Stimulated activated CD8-positive, alpha-beta memory T cell treated with anti-CD3 and anti-CD28 coated beads, Interleukin-2, amount 100 ng/mL, for 48 hours (primary cell): ENCODE measurements around the gene CHAD.
"Not testable (repeated sequence)": the region's sequence is repeated elsewhere in the genome, so short reads cannot be mapped to it uniquely, and the experiment has no call there.

Experiments used
- DNase-seq, 2 donors: peaks; one replicate each; pipeline ENCODE4 v3.0.0-alpha.2; 2020; ENCODE audit warnings: low read depth in 2 of 2

CHAD gene

DNA sequence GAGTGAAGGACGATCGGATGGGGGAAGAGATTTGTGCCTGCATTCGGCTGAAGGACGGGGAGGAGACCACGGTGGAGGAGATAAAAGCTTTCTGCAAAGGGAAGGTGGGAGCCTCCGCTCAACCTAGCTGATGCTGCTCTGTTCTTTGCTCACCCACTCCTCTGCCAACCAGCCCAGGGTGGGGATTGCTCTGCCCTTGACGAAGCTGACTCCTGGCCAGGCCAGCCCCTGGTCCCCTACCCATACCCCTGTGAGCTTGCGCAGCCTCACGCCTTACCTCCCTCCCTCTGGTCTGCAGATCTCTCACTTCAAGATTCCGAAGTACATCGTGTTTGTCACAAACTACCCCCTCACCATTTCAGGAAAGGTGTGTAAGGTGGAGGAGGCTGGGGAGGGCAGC is 5.2 kb upstream of the CHAD start:
- no peak for DNase-seq

DNA sequence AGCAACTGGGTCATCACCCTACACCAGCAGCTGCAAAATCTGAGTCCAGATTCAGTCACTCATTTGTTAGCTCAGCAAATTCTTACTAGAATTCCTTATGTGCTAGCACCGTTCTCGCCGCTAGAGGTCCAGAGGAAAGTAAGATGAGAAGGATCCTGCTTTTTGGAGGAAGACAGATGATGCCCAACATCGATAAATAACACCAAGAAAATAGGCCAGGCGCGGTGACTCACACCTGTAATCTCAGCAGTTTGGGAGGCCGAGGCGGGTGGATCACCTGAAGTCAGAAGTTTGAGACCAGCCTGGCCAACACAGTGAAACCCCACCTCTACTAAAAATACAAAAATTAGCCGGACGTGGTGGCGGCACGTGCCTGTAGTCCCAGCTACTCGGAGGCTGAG is 4.1 kb upstream of the CHAD start:
- DNase-seq = not testable (repeated sequence)

DNA sequence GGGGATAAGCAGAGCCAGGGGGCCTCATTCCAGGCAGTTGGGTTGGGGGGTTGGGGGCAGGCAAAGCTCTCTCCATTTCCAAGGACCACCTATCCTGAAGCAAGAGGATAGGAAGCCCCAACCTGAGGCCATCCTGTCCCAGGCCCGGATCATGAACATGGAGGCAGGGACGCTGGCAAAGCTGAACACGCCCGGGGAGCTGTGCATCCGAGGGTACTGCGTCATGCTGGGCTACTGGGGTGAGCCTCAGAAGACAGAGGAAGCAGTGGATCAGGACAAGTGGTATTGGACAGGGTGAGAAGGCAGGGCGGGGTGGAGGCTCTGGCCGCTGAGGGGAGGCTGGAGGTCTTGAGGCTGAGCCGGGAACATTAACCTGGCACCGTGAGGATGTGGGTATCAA is 3.6 kb upstream of the CHAD start:
- DNase-seq = no peak

DNA sequence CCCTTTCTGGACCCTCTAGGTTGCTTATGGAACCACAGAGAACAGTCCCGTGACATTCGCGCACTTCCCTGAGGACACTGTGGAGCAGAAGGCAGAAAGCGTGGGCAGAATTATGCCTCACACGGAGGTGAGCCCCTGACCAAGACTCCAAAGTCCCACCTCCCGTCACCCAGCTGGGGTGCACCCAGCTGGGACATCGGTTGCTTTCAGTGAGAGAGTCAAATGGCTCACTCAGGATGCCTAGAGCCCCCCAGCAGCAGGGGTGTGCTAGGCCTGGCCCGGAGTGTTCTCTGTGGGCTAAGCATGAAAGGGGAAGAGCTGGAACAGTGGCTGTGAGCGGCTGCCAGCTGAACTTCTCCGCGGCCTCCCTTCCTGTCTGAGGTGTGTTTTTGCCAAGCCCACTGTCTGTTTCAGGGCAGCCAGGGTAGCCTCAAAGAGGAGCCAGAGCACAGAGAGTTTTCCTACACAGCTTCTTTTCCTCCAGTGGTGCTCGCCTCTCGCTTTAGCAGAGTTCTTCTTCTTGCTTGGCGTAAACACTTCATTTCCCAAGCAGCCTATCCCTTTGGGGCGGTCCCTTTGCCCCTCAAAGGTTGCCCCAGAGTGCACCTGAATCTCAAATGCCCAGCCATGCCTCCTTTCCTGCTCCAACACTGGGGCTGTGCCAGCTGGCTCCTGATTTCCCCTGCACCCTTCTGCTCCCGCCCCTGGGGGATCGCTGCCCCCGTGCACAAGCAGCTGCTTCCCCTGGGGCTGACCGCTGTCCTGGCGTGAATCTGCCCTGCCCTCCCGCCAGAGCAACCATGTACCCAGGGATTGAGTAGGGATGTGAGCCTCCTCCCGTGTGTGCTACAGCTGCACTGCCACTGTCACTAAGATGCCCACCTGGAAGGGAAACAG is 2.6 kb upstream of the CHAD start:
- DNase-seq = no peak

DNA sequence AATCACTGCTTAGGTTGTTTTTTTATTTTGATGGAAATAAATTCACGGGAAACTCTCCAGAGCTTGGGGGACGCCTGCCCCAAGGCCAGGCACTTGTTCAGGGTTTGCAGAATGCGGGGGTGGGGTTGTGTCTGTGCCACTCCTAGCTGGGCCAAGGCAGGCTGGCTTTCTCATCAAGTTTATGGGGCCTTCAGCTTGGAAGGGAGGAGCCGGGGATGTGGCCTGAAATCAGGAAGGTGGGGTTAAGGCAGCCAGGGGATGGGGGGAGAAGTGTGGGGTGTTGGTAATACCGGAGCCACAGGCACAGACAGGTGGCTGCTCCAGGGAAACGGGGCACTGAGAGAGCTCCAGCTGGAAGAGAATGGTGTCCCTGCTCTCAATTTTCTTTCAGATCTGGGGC is 1.7 kb upstream of the CHAD start:
- DNase-seq = no peak

DNA sequence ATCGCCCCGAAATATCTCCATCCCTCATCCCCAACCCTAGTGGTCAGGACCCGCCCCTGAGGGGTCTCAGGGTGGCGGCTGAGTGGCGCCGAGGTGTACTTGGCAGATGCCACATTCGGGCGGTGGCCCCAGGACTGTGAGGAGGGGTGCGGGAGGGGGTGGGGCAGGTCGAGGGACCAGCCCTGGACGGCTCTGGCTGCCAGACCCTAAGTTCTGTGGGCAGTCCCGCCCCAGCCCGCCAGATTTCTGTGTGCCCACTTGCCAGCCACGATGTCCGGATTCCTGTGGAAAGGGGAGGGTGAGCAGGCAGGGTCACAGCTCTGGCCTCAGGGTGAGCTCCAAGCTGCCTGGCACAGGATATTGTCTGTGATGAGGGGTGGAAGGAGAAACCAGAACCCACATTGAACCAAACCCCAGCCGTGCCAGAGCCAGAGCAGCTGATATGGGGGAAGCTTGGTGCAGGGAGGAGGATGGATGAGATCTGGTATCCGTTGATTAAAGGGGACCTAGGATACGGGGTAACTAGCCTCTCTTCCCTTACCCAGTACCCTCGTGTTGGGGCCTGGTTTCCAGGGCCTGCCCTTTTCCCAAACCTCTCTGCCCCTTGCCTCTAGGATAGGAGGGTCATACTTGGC is 1.1 kb upstream of the CHAD start:
- DNase-seq = no peak

DNA sequence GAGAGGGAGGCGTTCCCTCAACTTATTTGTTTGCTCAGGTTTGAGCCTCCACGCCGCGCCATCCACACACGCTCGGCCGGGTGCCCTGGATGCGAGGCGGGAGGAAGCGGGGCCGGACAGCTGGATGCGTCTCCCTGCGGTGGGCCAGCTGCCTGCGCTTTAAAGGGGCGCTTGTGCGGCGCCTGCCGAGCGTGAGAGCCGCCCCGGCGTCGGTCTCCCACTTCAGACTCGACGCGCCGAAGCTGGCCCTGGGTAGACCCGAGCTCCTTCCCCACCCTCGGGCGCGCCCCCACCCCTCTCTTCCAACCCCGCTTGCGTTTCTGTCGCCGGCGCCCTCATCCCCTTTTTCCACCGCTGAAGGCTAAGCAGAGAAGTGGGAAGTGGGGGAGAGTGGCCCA is 527 bp upstream of the CHAD start:
- DNase-seq = no peak

DNA sequence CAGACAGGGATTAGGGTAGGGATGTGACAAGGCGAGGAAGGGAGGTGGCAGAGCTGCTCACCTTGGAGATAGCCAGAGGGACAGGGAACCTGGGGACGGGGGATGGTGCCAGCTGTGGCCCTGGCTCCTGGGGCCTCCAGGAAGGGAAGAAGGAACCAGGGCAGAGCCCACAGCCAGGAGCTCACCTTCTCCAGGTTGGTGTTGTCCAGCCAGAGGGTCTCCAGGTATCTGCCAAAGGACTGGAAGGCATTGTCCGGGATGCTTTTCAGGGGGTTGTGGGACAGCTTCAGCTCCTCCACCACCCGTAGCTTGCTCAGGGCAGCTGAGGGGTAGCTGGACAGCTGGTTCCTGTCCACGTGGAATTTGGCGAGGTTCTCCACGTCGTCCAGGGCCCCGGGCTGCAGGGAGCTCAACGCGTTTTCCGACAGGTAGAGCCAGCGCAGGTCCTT is 801 bp downstream of the CHAD start:
- no peak for DNase-seq

DNA sequence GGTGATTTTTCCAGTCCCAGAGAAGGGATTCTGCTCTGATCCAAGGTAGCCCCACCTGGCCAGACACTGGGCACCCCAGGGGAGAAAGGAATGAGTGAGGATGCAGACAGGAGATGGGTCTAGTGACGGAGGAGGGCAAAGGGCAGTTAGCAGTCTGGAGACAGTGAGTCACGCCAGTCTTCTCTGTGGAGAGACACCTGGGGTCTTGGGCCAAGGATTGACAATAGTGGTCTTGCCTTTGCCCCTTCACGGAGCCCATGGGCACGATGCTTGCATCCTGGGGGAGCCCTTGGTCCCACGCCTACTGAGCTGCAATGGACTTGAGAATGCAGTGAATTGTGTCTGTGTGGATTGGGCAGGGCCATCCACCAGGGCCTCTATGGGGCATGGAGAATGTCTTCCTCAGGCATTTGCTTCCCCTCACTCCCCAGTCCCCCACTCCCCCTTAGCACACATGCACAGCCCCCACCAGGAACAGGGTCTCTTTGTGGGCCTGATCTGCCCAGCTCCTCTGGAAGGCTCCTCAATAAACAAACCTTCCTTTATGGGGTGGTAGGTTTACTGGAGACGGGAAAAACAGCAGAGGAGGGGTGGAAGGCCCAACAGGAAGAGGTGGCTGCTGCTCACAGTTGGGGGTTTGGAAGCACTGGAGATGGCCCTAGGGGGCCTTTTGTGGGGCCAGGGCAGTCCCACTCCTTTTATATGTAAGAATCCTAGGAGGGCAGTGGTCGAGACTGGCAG is 1.4 kb downstream of the CHAD start:
- DNase-seq = no peak

DNA sequence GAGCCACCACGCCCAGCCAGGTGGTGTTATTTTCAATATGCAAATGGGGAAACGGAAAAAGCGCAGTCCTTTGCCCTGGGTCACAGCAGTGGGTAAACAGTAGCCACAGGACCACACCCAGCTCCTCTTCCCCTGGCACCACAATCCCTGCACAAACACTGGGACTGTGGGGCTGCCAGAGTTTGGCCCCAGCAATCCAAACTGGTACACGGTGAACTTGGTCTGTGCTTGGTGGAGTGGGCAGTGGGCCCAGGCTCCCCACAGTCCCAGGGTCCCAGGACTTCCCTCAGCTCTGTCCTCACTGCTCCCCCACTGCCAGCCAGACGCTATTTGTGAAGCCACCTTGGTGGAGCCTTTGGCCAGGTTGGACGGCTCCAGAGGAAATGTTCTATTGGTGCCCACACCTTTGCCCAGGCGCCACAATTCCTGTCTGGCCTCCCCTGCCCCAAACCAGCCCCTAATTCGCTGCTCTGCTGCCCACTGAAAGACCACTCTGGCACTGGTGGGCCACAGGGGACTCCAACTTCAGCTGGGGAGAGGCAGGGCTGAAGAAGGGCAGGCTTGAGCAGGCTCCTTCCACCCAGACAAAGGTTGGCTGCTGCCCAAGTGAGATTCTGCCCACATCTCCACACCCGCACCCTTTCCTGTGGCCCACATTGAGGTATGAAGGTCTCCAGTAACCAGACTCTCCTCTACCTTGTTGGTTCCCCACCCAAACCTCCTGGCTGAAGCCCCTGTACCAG is 2.1 kb downstream of the CHAD start:
- no peak for DNase-seq

DNA sequence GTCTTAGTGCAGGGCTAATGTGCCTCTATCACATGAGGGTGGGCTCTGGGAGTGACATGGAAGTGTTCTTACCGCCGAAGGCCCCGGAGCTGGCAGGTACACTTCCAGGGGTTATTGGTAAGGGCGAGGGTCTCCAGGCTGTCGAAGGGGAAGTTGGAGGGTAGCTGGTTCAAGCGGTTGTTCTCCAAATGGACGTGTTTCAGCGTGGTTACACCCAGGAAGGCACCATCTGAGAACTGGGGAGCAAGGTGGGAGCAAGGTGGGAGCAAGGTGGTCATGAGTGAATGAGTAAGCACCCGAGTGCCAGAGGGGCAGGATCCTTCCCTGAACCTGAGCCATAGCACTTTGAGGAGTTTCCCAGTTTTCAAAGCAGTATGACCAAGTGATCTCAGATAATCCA is 3.0 kb downstream of the CHAD start:
- no peak for DNase-seq

DNA sequence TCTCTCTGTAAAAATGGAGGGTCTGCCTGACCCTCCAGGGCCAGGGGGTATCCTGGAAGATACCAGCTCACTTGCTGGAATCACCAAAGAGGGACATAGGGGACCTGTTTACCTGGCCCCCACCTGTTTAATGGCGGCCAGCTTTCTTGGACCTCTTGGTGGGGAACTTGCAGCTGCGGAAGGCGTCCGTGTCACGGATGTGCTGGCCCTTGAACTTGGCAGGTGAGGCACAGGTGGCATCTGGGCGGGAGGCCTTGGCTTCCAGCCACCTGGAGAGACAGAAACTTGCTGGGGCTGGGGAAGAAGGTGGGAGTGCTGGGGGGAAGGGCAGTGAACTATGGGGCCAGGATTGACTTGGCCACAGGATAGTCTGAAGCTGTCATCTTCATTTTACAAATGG is 3.5 kb downstream of the CHAD start:
- no peak for DNase-seq

DNA sequence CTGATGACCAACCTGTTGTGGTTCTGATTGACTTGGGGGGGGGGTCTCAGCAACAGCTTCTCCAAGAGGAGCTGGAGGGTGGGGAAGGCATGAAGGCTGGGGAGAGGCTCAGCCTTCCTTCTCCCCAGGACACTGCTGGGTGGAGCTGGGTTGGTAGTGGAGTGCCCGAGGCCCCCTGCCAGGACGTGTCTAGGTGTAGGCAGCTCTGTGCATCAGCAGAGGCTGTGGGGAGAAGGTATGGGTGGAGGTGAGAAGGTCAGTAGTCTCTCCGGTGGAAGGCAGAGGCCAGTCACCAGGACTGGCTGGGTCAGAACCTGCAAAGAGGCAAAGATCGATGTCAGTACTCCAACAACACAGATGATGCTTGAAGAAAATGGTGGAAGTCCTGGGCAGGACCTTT is 3.9 kb downstream of the CHAD start:
- no peak for DNase-seq

DNA sequence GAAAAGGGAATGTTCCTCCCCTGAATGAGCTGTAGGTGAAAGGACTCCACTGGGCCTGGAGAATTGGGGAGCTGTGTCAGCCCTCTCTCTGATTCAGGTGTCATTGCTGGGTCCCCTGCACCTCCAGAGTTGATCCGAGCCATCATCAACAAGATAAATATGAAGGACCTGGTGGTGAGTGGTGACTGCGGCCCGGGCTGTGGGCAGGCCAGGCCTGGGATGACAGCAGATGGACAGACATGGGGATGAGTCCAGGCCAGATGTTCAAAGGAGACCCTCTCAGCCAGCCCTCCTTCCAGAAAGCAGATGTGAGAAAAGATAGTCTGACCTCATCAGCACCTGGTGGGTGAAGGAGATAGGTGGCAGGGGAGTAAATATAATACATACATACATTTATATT is 4.6 kb downstream of the CHAD start:
- no peak for DNase-seq

DNA sequence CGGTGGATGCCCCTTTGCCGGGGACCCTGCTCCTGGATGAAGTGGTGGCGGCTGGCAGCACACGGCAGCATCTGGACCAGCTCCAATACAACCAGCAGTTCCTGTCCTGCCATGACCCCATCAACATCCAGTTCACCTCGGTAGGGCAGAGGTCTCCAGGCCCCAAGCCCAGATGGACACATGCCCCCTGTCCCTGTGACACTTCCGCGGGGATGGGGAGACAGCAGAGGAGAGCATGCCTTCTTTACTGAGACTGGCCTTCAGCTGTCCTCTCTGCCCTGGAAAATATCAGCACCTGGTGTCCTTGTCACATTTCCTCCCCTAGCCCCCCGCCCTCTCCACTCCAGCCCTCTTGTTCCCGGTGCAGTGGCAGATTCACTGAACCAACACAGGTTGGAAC is 6.2 kb downstream of the CHAD start:
- no peak for DNase-seq

DNA sequence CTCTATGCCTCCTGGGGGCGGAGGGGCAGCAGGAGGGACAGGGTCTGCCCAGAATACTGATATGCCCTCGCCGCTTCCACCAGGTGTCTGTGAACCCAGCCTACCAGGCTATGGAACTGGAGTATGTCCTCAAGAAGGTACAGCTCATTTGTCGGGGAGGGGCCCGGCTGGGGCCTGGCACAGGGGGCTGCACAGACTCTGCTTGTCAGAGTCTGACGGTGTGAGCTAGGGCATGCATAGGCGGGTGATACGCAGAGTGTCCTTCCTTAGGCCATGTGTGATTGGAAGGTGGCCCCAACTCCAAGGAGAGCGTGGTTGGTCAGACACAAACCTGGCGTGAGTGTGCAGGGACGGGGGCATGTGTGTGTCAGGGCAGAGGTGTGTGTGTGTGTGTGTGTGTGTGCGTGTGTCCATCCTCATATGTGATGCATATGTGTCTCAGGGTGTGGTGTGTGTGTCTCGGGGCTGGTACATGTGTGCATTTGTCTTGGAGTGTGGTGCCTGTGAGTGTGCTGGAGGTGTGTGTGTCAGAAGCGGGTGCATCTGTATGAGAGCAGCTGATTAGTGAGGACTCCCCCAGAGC is 7.0 kb downstream of the CHAD start:
- no peak for DNase-seq

DNA sequence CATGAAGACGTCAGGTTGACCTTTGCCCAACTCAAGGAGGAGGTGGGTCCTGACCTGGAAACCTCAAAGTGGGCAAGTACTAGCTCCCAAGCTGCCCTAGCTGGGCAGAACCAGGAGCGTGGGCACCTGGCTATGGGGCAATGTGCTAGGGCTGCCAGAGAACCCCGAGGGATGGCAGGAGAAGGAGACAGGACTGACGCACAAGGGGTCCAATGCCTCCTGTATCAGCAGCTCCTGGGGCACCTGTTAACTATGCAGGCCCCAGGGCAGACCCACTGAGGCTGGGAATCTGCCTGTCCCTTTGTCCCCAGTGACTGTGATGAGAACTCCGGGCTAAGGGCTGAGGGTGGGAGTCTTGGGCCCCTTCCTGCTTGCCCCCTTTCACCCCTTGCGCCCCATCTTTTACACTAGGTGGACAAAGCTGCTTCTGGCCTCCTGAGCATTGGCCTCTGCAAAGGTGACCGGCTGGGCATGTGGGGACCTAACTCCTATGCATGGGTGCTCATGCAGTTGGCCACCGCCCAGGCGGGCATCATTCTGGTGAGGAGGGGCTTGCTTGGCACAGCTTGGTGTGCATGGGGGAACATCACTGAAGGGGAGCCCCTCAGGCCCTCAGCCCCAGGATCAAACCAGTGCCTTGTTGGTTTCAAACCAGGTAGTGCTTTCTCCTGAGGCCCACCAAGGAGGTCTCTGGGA is 7.7 kb downstream of the CHAD start:
- DNase-seq = no peak

DNA sequence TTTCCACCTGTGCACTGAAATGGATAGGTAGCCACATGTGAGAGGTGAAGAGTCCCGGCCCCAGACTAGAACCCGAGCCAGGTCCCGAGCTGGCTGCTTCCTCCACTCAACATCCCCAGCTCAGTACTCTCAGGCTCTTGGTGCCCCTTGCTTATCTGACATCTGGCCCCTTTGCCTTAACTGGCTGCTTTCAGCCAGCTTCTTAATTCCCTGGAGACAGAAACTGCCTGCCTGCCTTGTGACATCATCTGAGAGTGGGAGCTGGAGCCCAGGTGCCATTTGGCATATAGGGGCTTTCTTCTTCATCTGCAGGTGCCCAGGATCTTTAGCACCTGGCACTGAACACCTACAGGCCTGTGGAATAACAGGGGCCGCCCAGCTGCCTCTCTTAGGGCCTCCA is 8.9 kb downstream of the CHAD start:
- DNase-seq = no peak

DNA sequence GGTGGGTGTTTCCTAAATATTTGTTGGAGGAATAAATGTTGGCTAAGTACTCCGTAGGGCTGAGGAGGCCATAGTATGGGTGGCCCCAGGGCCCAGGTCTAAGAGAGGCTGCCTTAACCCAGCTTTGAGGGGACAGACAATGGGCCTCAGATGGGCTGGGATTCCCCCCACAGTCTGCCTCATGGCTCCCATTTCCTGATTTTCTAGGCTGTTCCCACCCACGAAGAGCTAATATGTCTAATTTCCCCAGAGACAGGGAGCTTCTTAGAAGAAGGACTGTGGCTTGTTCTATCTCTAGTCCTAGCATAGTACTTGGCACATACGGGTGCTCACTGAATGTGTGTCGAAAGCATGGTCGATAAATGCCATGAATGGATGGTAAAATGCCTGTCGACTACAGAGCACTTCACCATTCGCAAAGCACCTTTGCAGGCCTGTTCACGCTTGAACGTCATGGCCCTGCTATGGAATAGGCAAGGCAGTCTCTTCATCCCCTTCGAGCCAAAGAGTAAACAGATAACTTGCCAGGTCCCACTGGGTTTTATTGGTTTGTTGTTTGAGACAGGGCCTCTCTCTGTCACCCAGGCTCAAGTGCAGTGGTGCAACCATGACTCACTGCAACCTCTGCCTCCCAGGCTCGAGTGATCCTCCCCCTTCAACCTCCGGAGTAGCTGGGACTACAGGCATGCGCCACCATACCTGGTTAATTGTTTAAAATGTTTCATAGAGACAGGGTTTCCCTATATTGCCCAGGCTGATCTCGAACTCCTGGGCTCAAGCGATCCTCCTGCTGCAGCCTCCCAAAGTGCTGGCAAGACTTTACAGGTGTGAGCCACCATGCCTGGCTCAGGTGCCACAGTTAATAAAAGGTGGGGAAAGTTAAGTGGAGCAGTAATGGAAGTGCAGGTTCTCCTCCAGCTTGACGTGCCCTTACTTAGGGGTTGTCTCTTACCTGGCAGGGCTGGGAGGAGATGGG is 9.7 kb downstream of the CHAD start:
- no peak for DNase-seq

DNA sequence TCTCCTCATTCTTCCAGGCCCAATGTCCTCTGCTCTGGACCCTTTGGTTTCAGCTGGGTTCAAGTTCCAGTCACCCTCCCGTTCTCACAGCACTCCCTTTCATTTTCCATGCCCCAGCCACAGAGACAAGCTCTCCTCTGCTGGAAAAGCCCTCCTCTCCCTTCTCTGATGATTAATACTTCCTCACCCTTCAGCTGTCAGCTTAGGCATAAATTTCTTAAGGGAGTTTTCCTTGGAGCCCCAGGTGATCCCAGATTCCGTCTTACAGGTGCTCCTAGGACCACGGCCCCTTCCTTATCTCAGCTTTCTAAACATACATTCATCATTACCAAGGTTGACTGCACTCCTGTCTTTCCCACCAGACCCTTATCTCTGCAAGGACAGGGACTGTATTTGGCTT is 10.4 kb downstream of the CHAD start:
- no peak for DNase-seq
